AG04450 (cell line): ENCODE results near the gene WFDC2. TPM values are rescaled to one million over a fixed set of nuclear protein-coding genes. Genes with fewer than 3 reads are reported as not detected.

Experiments
- CTCF ChIA-PET: fragments of 300-600, 350-600 bp; formaldehyde crosslinking; extraction: SDS; loops from one replicate; lab custom pipeline; 2022; ENCODE audit warnings: antibody characterized with exemption, inconsistent platforms; lab: Charles Lee
- POLR2A ChIA-PET: fragments of 350-600 bp; formaldehyde crosslinking; extraction: SDS; loops from one replicate; lab custom pipeline; 2021; ENCODE audit warnings: antibody characterized with exemption, inconsistent platforms; lab: Yijun Ruan, JAX
- DNase-seq: peaks from one replicate; pipeline ENCODE4 v3.0.0-alpha.2; 2011; ENCODE audit warnings: low read depth, low spot score
- H3K27ac ChIP-seq: one replicate; pipeline ENCODE4 v1.5.1; 2012; ENCODE audit warnings: low read depth, low read length, control low read depth
- H3K27me3 ChIP-seq: one replicate; pipeline ENCODE4 v1.6.0; 2012; ENCODE audit warnings: low read length; ENCODE audit not compliant: control insufficient read depth, insufficient read depth
- H3K4me3 ChIP-seq: 2 replicates; pipeline ENCODE4 v1.5.1; 2011; ENCODE audit warnings: mild to moderate bottlenecking, low read depth, low read length, control low read depth
- H3K9me3 ChIP-seq: 2 replicates; pipeline ENCODE4 v1.5.1; 2012; ENCODE audit warnings: low read length; ENCODE audit not compliant: control insufficient read depth, insufficient read depth
- polyA plus RNA-seq: library from polyadenylated mRNA; depleted of rRNA; stranded (reverse); fragments of >200 nt; gene quantifications from 2 replicates; pipeline ENCODE4 v1.2.3, GENCODE V29; 2011
- TF ChIP-seq, protein P1 (sequence below): IDR thresholded peaks from 2 replicates; pipeline ENCODE4 v1.5.1; 2011; ENCODE audit warnings: low read depth, low read length, control low read depth, inconsistent platforms

The WFDC2 gene
- polyA plus RNA-seq, 1 experiment: not detected

DNA sequence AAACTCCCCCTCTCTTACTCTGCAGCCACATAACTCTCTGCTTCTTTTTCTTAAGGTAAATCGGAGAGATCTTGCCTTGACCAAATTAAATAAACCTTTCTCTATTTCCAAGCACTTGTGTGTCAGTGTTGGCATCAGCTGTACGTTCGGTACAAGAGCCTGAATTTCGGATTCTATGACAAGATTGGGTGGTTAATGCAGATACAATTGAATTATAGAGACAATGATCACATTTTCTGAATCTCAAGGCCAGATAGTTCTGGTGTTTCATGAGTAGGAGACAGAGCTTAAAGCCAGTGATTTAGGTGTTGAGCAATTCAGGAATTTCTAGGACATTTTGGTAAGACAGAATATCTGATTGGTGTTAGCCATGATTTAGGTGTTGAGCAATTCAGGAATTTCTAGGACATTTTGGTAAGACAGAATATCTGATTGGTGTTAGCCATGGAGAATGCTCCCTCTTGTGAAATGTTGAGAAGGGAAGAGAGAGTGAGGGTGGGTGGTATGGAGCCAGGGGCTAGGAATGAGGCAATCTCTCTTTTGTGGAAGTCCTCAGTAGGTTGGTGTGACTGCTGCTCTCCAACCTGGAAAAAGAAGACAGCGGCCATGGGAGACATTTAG lies 40.8 kb downstream of the WFDC2 start:
- H3K4me3 ChIP-seq: no peak overlapping the region
- ChIA-PET CTCF (no interaction called here), POLR2A (no interaction called here)
- no peak overlapping the region for H3K27ac ChIP-seq
- no peaks in the 10 kb centered on the region for H3K9me3 ChIP-seq
- no peak for DNase-seq
- TF ChIP-seq, protein P1, sequence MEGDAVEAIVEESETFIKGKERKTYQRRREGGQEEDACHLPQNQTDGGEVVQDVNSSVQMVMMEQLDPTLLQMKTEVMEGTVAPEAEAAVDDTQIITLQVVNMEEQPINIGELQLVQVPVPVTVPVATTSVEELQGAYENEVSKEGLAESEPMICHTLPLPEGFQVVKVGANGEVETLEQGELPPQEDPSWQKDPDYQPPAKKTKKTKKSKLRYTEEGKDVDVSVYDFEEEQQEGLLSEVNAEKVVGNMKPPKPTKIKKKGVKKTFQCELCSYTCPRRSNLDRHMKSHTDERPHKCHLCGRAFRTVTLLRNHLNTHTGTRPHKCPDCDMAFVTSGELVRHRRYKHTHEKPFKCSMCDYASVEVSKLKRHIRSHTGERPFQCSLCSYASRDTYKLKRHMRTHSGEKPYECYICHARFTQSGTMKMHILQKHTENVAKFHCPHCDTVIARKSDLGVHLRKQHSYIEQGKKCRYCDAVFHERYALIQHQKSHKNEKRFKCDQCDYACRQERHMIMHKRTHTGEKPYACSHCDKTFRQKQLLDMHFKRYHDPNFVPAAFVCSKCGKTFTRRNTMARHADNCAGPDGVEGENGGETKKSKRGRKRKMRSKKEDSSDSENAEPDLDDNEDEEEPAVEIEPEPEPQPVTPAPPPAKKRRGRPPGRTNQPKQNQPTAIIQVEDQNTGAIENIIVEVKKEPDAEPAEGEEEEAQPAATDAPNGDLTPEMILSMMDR: no peak
- H3K27me3 ChIP-seq: peaks cover 4% of the 10 kb centered on the region

DNA sequence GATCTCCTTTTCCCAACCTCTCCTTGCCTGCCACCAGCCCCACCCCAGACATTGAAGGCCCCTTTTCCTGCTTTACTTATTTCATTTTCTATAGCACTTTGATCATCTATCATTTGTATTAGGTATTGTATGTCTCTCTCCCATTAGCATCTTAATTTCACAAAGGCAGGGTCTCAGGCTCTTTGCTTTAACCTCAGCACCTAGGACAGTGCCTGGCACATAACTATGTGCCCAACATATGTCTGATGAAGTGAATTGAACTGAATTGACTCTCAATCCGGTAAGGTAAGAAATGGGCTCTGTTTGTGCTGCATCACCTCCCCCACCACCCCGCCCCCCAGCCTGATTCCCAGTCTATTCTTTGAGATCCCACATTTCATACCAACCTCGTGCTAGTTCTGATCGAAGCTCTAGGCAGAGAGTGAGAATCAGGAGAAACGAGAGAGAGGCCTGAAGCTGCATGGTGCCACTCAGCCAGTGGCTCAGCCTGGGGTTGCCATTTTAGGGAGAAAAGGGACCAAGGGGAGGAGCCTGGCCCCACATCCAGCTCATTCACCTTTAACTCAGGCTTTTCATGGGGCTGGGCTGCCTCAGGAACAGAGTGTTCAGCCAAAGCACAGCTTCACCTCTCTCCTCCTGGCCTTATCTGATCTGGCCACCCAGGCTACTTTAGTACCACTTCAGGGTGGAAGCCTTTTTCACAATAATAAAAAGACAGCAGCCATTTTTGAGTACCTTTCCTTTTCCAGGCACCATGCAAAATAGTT lies 45.8 kb downstream of the WFDC2 start, which contains the start of gene SPINT3:
Gene SPINT3 (minus strand): TSS at position 476 of the 767 bp plus-strand sequence. CDS start 14 bp downstream, at position 462.
- Histone ChIP-seq H3K27me3 (peaks cover 4% of the 10 kb centered on the region), H3K4me3 (no peak within 1 kb of the TSS), H3K27ac (no peak within 1 kb of the TSS), H3K9me3 (no peaks in the 10 kb centered on the region)
- ChIA-PET CTCF (no interaction called here), POLR2A (no interaction called here)
- TF ChIP-seq, protein P1: no peak
- DNase-seq: no peak

DNA sequence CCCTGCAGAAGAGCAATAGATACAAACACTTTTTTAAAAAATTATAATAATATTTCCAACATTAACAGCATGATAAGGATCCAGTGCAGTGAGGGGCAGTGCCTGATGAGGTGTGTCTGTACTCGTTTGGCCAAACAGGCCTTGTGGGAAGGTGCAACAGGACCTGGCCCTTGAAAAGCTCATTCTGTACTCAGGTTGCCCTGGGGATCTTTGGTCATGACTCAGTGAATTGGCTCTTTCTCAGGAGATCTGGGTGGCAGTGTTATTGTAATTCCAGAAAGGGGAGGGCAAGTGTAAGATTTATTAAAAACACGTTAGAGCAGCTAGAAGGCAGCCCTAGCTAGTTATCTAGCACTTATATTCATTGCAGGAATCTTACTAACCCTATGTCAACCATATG lies 48.7 kb downstream of the WFDC2 start:
- TF ChIP-seq, protein P1: no peak
- Histone ChIP-seq H3K27ac (no peak overlapping the region), H3K4me3 (no peak overlapping the region), H3K9me3 (no peaks in the 10 kb centered on the region), H3K27me3 (no peaks in the 10 kb centered on the region)
- ChIA-PET POLR2A (no interaction called here), CTCF (no interaction called here)
- DNase-seq: no peak

DNA sequence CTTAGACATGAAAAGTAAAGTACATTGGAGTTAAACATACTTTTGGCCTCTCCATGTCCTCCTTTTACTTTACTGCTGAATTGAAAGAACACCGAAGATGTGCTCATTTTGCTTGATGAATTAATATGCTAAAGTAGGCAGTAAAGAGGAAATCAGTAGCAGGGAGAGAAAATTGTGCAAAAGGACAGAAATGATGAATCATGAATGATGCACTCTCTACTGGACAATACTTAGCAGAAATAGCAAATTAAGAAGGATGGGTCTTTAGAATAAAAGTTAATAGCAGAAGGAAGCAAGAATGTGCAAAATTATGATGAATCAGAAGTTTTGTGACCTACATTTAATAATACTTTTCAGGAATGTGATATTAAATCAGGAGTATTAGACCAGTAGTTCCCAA lies 54.3 kb downstream of the WFDC2 start:
- Histone ChIP-seq H3K27me3 (no peaks in the 10 kb centered on the region), H3K9me3 (no peaks in the 10 kb centered on the region), H3K27ac (no peak overlapping the region), H3K4me3 (no peak overlapping the region)
- TF ChIP-seq, protein P1: no peak
- POLR2A ChIA-PET: no interaction called here
- CTCF ChIA-PET: no interaction called here
- DNase-seq: no peak

DNA sequence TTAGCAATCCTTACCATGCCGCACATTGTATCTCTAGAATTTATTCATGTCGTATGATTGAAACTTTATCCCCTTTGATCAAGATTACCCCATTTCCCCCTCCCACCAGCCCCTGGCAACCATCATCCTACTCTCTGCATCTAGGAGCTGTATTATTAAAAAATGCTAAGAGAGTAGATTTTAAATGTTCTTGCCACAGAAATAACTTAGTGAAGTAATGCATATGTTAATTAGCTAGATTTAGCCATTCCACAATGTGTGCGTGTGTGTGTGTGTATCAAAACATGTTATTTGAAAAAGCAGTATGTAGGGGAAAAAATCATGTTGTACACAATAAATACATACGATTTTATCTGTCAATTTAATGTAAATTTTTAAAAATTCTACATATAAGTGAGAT lies 57.7 kb downstream of the WFDC2 start:
- Histone ChIP-seq H3K27me3 (no peaks in the 10 kb centered on the region), H3K9me3 (no peaks in the 10 kb centered on the region), H3K4me3 (no peak overlapping the region), H3K27ac (no peak overlapping the region)
- POLR2A ChIA-PET: no interaction called here
- DNase-seq: no peak
- CTCF ChIA-PET: no interaction called here
- TF ChIP-seq, protein P1: no peak
